Erythroblast (primary cell): ENCODE data around the gene SH3BP5L.

Experiments used
- DNase-seq, 2 experiments: peaks; one replicate each; lab custom pipeline; 2025; lab: John Stamatoyannopoulos, UW
- GATA1 ChIP-seq: IDR thresholded peaks from 2 replicates; pipeline ENCODE4 v1.6.1; 2011; ENCODE audit warnings: low read depth, mild to moderate bottlenecking, control low read depth, low read length, moderate library complexity
- POLR2A ChIP-seq: IDR thresholded peaks from 2 replicates; pipeline ENCODE4 v1.6.1; 2011; ENCODE audit warnings: mild to moderate bottlenecking, low read length

Gene SH3BP5L

DNA sequence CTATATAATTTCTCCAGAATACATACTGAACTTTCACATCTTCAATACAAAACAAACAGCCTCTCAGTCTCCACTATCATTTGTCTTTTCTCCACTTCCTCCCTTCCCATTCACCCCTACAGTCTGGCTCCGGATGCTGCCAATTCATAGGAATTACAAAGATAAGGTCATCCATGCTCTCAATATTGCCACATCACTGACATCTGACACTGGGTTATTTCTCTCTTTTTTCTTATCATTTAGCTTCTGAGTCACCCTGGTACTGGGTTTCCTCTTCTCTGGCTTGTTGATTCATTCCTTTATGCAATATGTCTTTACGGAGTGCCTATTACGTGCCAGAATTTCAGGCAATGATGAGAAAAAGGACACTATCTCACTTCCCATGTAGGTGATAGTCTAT lies 3.1 kb upstream of the SH3BP5L start:
- TF ChIP-seq GATA1: no peak
- TF ChIP-seq POLR2A: no peak
- peak; percentile 83 to 90 for DNase-seq

DNA sequence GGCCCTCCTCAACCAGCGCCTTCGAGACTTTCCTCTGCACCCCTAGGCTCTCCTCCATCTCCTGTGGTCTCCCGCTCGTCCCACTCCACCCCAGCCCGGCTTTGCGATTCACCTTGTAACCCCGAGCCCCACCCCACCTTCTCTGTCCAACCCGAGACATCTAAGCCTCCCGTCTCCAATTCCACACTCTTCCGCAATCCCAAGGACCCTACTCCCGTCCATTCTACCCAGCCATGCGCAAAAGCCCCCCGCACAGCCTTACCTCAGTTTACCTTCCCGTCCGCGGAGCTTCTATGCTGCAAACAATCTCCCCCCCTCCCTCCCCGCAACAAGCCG lies 174 bp downstream of the SH3BP5L start:
- DNase-seq: no peak

DNA sequence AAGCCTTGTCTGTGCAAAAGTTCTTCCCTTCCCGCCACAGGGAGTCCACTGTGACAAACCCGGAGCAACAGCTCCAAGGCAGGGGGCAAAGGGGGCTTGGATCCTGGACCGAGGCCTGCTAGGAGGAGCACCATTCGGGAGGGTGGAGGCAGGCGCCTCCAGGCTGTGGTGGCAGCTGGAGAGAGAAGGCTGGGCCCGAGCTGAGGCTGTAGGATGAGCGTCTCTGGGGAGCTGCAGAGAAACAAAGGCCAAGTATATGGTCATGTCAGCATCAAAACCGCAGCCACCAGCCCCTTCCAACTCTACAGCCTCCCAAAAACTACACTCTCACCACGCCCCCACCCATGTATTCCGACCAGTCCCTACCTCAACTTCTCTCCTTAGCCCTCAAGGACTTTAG lies 579 bp downstream of the SH3BP5L start:
- no peak for DNase-seq
- no peak for TF ChIP-seq POLR2A
- TF ChIP-seq GATA1: no peak

More for the DNA sequence above, 174 bp downstream of the SH3BP5L start:
- no peak for TF ChIP-seq POLR2A
- no peak for TF ChIP-seq GATA1

DNA sequence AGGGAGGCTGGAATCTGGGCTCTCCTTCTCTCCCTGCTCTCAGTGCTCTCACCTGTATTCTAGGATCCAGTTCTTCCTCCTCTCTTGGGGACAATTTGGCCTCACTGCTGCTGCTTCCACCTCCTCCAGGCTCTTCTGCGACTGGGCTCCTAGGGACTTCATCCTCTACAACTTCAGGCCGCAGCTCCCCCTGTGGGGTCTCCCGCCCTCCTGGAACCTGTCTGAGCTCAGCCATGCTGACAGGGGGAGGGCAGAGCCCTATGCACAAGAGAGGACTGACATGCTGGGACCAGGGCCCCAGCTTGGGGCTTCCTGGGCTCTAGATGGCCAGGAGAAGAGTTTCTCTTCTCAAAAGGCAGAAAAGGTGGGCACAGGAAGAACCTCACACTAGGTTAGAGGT lies 1.0 kb downstream of the SH3BP5L start:
- no peak for TF ChIP-seq POLR2A
- TF ChIP-seq GATA1: no peak
- DNase-seq: no peak

DNA sequence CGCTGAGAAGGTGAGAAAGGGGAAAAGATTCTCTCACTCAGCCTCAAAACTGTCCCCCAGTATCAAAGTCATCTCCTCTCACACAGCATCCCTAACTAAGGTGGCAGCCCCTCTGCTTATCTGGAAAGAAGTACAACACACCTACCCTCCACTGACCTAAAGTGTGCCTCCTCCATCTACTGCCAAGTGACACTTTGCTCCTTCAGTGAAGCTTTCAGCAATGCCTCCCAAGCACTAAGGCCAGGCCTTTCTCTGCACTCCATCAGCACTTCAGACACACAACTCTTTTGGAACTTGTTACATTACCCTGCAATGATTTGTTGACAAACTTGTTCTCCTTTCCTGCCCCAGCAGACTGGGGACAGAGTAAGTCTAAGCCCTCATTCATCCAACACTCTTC lies 1.4 kb downstream of the SH3BP5L start:
- TF ChIP-seq POLR2A: no peak
- TF ChIP-seq GATA1: no peak
- DNase-seq: no peak

DNA sequence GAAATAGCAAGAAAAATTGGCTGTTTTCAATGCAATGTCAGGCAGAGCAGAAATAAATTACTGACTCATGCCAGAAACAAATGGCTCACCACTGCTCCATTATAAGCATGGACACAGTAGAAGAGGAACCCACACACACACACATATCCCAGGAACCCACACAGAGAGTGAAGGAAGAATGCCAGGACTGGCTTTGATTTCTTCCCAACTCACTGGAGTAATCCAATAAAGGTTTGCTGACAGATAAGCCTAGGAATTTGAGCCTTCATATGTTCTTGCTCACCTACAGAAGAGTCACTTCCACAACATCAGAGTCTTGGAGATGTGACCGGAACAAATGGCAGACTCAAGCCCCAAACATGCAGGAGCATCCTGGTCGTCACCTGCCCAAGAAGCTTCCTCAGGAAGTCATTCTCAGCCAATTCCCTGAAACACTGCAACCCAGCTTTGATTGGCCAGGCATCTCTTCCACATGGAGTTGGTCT lies 2.2 kb downstream of the SH3BP5L start:
- no peak for DNase-seq
- TF ChIP-seq GATA1: no peak
- no peak for TF ChIP-seq POLR2A

DNA sequence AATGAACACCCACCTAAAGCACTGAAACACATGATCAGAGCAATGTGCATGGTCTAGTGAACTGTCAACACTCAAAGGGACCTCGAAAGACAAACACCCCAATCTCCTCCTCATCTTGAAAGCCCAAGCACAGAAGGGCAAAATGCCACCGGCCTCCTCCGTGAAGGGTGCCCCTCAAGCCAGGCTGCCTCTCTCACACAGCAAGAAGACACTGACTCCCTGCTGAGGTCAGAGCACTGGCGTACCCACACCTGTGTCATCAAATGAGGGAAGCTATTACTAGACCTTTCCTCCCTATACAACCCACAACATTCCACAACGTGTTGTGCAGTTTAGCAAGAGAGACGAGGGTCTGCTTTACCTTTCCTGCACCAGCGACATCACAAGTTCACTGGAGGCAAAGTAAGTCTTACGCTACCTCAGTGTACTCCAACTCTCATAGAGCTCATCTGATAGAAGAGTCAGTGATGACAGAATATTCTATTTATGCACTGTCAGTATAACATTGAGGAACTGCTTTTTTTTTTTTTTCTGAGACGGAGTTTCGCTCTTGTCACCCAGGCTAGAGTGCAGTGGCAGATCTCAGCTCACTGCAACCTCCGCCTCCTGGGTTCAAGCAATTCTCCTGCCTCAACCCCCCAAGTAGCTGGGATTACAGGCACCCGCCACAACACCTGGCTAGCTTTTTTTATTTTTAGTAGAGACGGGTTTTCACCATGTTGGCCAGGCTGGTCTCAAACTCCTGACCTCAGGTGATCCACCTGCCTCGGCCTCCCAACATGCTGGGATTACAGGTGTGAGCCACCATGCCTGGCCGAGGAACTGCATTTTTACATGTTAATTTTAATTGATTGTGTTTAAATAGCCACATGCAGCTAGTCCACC lies 3.3 kb downstream of the SH3BP5L start:
- TF ChIP-seq GATA1: no peak
- TF ChIP-seq POLR2A: no peak

DNA sequence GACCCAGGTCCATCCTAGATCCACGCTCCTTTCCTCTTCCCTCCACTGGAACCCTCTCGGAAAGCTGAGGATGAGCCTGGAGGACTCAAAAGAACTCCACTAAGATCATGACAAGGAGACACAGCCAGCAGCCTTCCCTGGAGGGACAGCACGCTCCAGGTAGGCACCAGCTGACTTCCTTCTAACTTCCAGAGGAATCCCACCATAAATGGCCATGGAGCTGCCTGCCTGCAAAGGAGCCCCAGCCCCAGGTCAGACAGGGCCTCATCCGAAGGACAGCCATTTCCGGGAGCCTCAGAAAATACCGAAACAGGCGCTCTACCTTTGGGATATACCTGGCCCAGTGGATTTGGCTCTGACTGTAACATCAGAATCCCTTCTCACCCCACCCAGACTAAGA lies 4.1 kb downstream of the SH3BP5L start:
- TF ChIP-seq POLR2A (no peak), GATA1 (no peak)

More for the DNA sequence above, 3.3 kb downstream of the SH3BP5L start:
- DNase-seq: no peak

DNA sequence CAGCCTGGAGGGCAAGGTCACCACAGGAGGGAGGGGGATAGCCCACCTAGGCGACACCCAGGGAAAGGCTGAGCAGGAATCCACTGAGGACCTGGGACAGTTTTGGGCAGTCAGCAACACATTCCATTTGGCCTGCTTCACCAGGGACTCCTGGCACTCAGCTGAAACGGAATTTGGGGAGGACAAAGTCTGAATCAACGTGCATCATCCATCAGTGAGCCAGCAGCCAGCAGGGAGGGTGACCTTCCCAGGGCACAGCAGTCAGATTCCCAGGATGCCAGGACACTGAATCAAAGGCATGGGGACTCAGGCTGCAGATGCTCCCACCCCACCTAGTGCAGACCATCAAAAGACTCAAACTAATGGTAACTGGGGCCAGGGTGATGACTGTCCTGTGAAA lies 4.6 kb downstream of the SH3BP5L start:
- no peak for TF ChIP-seq GATA1
- TF ChIP-seq POLR2A: no peak
- DNase-seq: no peak

More for the DNA sequence above, 4.1 kb downstream of the SH3BP5L start:
- no peak for DNase-seq

DNA sequence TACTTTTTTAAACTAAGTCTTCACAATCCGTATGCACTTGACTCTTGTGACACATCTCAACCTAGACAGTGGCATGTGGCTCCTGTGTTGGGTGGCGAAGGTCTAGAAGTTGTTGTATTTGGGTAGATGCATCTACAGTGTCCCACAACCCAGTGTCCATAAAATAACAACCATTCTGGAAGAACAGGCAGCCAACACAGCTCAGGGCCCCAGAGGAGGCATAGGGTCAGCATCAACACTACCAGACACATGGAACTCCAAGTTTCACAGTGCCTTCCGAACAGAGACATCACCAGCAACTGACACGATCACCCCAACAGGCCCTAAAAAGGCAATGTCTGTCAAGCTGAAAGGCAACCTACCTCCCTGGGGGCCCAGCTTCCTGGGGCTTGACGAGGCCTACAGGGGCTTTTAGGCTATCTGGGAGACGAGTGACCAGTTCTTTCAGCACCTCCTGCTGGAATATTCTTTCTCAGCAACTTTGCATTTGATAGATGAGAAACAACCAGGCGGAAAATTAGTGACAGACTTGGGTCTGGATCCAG lies 5.6 kb downstream of the SH3BP5L start:
- DNase-seq: no peak
- TF ChIP-seq GATA1 (no peak), POLR2A (no peak)

DNA sequence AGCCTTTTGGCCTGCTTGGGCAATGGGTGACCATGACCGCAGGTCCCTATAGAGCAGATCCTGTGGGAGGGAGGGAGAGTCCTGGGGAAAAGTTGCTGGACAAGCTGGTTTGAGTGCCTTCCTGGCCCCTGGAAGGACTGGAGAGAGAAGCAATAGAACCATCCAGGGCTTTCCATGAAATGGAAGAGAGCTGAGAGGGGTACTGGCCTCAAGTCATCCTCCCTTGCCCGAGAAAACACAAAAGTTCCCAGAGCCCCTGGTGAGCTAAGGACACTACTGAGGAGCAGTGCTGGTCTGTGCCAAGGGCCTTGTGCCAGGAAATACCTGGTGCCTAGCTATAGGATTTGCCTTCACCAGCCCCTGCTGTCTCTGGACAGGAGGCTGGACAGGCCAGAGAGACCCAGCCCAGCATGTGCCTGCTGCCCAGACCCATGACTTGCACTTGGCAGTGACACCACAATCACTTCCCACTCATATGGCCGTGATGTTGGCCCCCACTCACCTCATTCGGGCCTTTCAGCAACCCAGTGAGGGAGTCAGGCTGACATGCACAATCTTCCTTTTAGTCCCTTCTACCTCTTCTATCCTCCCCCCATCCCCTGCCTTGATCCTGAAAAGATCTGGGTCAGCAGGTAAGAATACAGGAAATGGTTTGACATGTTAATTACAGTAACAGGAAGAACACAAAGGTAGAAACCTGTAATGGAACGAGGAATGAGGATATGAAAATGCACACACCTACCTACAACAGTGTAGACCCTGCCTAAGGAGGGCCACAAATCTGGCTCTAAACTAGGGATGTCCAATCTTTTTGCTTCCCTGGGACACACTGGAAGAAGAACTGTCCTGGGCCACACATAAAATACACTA lies 7.0 kb downstream of the SH3BP5L start:
- no peak for DNase-seq

DNA sequence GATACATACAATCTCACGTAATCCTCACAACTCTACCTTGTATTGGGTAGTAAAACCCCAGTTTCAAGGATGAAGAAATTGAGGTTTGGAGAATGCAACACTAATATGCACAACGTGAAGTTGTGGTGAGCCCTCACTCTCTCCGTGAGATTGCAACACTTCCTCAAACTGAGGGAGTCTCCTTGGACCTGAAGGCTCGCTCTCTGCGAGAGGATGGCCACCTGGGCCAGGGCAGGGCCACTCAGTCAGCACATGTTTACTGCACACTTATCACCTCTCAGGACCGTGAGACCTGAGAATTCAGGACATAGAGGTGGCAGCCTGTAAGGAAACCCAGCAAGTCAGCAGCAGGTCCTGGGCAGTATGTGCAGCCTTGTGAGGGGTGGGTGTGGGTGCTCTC lies 8.7 kb downstream of the SH3BP5L start:
- TF ChIP-seq GATA1: no peak
- TF ChIP-seq POLR2A: no peak
- DNase-seq: no peak

More for the DNA sequence above, 7.0 kb downstream of the SH3BP5L start:
- no peak for TF ChIP-seq POLR2A
- TF ChIP-seq GATA1: no peak

DNA sequence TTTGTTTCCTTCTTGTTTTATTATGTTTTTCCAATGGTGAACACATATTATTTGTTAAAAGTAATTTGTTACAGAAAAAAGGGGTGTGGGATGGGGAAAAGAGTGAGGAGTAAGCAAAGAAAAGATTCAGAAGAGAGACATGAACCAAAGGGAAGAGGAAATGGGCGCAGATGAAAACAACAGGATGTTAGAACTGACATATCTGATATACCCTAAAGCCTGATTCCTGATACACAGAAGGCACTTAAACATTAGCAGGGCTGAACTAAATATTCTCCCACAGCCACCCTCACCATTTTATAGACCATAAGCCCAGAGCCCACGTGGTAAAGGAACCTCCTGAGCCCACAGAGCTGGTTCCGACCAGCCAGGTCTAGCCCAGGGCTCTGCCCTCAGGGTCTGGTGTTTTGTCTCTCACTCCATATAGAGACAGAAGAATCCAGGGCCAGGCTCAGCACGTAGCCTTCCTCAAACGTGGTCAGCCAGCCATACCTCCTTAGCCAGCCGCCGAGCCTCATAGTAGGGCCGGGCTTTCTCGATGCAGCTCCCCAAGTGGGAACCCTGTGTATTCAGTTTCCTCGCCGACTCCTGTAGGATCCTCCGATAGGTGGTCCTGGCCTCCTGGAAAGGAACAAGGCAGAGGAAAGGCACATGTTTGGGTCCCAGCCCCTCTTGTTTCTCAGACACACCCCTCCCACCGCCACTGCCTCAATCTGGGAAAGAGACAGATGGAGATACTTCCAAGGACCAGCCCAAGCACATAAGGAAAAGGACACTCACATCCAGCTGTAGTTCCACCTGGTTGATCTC lies 9.5 kb downstream of the SH3BP5L start:
- TF ChIP-seq POLR2A (no peak), GATA1 (no peak)
- DNase-seq: no peak
